ENCODE measurements around the gene TRABD2B.

The TRABD2B gene

DNA sequence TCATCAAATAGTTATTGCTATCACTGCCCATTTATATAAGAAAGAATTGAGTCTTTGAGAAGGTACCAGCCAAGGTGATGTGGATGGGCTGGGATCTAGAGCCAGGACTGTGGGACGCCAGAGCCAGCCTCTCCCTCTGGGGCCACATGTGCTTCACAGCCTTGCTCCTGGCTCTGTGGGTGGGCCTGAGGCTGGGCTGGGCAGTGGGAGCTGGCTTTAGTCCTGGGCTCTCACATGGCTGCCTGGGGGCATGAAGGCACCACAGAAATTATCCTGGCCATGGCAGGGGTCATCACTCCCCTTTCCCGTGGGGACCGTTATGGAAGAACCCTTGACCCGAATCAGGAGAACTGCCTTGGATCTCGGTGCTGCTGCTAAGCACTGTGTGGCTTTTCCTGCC lies 203.1 kb downstream of the TRABD2B start:
- TF ChIP-seq, protein P1, sequence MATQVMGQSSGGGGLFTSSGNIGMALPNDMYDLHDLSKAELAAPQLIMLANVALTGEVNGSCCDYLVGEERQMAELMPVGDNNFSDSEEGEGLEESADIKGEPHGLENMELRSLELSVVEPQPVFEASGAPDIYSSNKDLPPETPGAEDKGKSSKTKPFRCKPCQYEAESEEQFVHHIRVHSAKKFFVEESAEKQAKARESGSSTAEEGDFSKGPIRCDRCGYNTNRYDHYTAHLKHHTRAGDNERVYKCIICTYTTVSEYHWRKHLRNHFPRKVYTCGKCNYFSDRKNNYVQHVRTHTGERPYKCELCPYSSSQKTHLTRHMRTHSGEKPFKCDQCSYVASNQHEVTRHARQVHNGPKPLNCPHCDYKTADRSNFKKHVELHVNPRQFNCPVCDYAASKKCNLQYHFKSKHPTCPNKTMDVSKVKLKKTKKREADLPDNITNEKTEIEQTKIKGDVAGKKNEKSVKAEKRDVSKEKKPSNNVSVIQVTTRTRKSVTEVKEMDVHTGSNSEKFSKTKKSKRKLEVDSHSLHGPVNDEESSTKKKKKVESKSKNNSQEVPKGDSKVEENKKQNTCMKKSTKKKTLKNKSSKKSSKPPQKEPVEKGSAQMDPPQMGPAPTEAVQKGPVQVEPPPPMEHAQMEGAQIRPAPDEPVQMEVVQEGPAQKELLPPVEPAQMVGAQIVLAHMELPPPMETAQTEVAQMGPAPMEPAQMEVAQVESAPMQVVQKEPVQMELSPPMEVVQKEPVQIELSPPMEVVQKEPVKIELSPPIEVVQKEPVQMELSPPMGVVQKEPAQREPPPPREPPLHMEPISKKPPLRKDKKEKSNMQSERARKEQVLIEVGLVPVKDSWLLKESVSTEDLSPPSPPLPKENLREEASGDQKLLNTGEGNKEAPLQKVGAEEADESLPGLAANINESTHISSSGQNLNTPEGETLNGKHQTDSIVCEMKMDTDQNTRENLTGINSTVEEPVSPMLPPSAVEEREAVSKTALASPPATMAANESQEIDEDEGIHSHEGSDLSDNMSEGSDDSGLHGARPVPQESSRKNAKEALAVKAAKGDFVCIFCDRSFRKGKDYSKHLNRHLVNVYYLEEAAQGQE (IDR thresholded peaks at IDR 0.05; ENCODE audit: low read depth): no peak
- TF ChIP-seq, protein P2, sequence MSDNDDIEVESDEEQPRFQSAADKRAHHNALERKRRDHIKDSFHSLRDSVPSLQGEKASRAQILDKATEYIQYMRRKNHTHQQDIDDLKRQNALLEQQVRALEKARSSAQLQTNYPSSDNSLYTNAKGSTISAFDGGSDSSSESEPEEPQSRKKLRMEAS (IDR thresholded peaks at IDR 0.05): no peak
- TF ChIP-seq ZBTB7A (IDR thresholded peaks at IDR 0.05; ENCODE audit: low read depth) (no peak), NFIC (IDR thresholded peaks at IDR 0.05) (no peak), YY1 (IDR thresholded peaks at IDR 0.05; ENCODE audit: low read depth) (no peak), RAD21 (IDR thresholded peaks at IDR 0.05; ENCODE audit: low read depth) (no peak), TCF12 (IDR thresholded peaks at IDR 0.05; ENCODE audit: low read depth) (no peak), EGR1 (IDR thresholded peaks at IDR 0.05) (no peak), CEBPB (IDR thresholded peaks at IDR 0.05) (no peak), CREB1 (IDR thresholded peaks at IDR 0.05; ENCODE audit: low read depth) (no peak), FOXM1 (IDR thresholded peaks at IDR 0.05; ENCODE audit: borderline replicate concordance, low read depth) (no peak), TEAD4 (IDR thresholded peaks at IDR 0.05) (no peak), TAF1 (IDR thresholded peaks at IDR 0.05; ENCODE audit: low read depth) (no peak), EP300 (IDR thresholded peaks at IDR 0.05; ENCODE audit: borderline replicate concordance) (no peak)
- TF ChIP-seq, protein P3, sequence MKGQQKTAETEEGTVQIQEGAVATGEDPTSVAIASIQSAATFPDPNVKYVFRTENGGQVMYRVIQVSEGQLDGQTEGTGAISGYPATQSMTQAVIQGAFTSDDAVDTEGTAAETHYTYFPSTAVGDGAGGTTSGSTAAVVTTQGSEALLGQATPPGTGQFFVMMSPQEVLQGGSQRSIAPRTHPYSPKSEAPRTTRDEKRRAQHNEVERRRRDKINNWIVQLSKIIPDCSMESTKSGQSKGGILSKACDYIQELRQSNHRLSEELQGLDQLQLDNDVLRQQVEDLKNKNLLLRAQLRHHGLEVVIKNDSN (IDR thresholded peaks at IDR 0.05): no peak

DNA sequence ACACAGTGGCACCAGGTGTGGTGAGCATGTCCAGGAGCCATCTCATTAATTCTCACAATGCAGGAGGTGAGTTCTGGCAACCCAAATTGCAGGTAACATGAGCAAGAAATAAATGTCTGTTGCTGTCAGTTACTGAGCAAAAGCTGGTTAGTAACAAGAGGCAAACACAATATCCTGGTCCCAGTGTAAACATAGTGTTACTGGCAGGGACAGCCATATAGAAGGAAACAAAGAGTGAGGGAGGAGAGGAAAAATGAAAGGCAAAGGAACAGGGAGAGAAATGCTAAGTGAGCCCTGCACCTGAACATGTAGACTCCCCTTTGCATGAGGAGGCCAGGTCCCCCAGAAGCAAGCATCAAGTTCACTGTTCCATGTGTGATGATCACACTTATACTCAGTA lies 203.6 kb downstream of the TRABD2B start:
- TF ChIP-seq, protein P1 (IDR thresholded peaks at IDR 0.05; ENCODE audit: low read depth): no peak
- TF ChIP-seq ZBTB7A (IDR thresholded peaks at IDR 0.05; ENCODE audit: low read depth): no peak
- TF ChIP-seq YY1 (IDR thresholded peaks at IDR 0.05; ENCODE audit: low read depth): no peak
- no peak for TF ChIP-seq EP300 (IDR thresholded peaks at IDR 0.05; ENCODE audit: borderline replicate concordance)
- no peak for TF ChIP-seq RAD21 (IDR thresholded peaks at IDR 0.05; ENCODE audit: low read depth)
- TF ChIP-seq CREB1 (IDR thresholded peaks at IDR 0.05; ENCODE audit: low read depth): no peak
- no peak for TF ChIP-seq TEAD4 (IDR thresholded peaks at IDR 0.05)
- no peak for TF ChIP-seq FOXM1 (IDR thresholded peaks at IDR 0.05; ENCODE audit: borderline replicate concordance, low read depth)
- TF ChIP-seq CEBPB (IDR thresholded peaks at IDR 0.05): no peak
- TF ChIP-seq, protein P3 (IDR thresholded peaks at IDR 0.05): no peak
- no peak for TF ChIP-seq TCF12 (IDR thresholded peaks at IDR 0.05; ENCODE audit: low read depth)
- TF ChIP-seq TAF1 (IDR thresholded peaks at IDR 0.05; ENCODE audit: low read depth): no peak
- TF ChIP-seq NFIC (IDR thresholded peaks at IDR 0.05): no peak
- TF ChIP-seq EGR1 (IDR thresholded peaks at IDR 0.05): no peak
- TF ChIP-seq, protein P2 (IDR thresholded peaks at IDR 0.05): no peak

DNA sequence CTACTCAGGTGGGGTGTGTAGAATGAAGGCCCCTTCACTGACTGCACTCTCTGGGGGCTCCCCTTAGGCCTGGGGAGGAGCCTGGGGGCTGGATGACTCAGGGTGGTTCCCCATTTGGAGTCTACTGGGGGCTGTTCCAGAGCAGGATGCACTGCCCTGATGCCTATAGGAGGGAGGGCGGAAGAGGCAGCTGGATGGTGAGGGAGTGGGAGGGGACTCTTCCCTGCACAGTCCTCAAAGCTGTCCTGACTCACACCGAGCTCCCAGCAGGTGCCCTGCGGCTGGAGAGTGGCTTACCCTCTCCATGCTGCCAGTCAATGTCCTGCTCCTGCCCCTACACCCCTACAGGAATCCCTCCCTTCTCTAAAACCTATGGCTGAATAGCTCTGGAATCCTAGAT lies 204.4 kb downstream of the TRABD2B start:
- no peak for TF ChIP-seq TCF12 (IDR thresholded peaks at IDR 0.05; ENCODE audit: low read depth)
- no peak for TF ChIP-seq EGR1 (IDR thresholded peaks at IDR 0.05)

DNA sequence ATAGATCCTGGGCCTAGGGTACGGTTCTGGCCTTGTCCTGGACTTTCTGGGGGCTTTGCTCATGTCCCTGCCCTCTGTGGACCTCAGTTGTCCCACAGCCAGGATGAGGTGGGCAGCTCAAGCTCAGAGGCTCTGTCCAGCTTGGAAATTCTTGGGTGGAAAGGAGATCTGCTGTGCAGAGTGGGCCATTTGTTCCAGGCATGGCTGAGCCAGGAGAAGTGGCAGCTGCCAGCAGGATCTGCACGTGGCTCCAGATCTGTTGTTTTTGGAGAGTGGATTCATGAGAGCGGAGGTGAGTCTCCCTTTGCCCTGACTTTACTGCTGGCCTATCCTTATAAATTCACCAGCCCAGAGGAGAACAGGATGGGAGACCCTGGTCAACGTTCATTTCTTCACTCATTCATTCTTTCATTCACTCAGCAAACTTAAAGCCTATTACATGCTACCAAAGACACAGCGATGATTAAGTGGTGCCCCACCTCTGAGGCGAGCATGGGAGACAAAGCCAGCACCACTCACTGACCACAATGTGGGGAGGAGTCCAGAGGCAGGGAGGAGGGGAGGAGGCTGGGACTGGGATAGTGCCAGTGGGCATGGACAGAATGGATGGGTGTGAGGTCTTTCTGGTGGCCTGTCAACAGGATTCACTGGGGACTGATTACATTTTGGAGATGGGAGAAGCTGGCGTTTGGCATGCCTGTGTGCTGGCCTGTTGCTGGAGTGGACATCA lies 205.1 kb downstream of the TRABD2B start:
- TF ChIP-seq, protein P2 (IDR thresholded peaks at IDR 0.05): no peak

DNA sequence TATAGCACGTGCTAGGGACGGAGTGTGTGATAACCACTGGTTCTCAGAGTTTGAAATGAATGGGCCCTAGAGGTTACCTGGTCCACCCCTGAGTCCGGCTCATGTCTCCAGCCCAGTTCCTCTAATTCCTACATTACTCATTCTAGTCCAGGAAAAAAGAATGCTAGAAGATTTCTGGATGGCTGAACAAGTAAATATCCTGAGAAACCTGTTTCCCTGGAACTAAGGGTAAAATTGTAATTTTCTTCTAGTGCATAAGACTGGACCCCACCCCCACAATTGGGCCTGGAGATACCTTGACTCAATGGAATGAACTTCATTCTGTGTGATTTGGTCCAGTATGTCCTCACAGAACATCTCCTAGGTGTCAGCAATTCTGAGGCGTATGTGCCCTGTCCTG lies 208.4 kb downstream of the TRABD2B start:
- TF ChIP-seq, protein P1 (IDR thresholded peaks at IDR 0.05; ENCODE audit: low read depth): no peak
- no peak for TF ChIP-seq YY1 (IDR thresholded peaks at IDR 0.05; ENCODE audit: low read depth)
- TF ChIP-seq TEAD4 (IDR thresholded peaks at IDR 0.05): no peak
- no peak for TF ChIP-seq TCF12 (IDR thresholded peaks at IDR 0.05; ENCODE audit: low read depth)
- no peak for TF ChIP-seq EP300 (IDR thresholded peaks at IDR 0.05; ENCODE audit: borderline replicate concordance)
- TF ChIP-seq, protein P2 (IDR thresholded peaks at IDR 0.05): no peak
- no peak for TF ChIP-seq CEBPB (IDR thresholded peaks at IDR 0.05)
- no peak for TF ChIP-seq RAD21 (IDR thresholded peaks at IDR 0.05; ENCODE audit: low read depth)
- TF ChIP-seq, protein P3 (IDR thresholded peaks at IDR 0.05): no peak
- TF ChIP-seq FOXM1 (IDR thresholded peaks at IDR 0.05; ENCODE audit: borderline replicate concordance, low read depth): no peak
- TF ChIP-seq EGR1 (IDR thresholded peaks at IDR 0.05): no peak
- no peak for TF ChIP-seq TAF1 (IDR thresholded peaks at IDR 0.05; ENCODE audit: low read depth)
- no peak for TF ChIP-seq CREB1 (IDR thresholded peaks at IDR 0.05; ENCODE audit: low read depth)
- no peak for TF ChIP-seq ZBTB7A (IDR thresholded peaks at IDR 0.05; ENCODE audit: low read depth)
- TF ChIP-seq NFIC (IDR thresholded peaks at IDR 0.05): no peak
